ENCODE measurements around the gene SYNGR2.
A peak's percentile ranks its signal among the peaks of the same experiment; 100 is the strongest.
"Not testable (repeated sequence)": the region's sequence is repeated elsewhere in the genome, so short reads cannot be mapped to it uniquely, and the experiment has no call there.

SYNGR2 gene

DNA sequence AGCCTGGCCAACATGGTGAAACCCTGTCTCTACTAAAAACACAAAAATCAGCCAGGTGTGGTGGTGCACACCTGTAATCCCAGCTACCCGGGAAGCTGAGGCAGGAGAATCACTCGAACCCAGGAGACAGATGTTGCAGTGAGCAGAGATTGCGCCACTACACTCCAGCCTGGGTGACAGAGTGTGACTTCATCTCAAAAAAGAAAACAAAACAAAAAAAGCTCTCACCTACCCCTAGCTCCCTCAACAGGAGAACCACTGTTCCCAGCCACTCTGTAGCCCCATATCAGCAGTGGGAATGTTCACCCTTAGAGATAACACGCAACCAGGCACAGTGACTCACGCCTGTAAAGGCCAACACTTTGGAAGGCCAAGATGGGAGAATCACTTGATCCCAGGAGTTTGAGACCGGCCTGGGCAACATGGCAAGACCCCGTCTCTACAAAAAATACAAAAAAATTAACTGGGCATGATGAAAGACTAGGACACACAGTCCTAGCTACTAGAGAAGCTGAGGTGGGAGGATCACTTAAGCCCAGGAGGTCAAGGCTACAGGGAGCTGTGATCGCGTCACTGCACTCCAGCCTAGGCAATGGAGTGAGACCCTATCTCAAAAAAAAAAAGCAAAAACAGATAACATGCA, 32.4 kb upstream of the SYNGR2 start:
- no peaks in the 10 kb centered on the region for H3K36me3 ChIP-seq (replicated peaks)
- peaks cover 7% of the 10 kb centered on the region for H3K27me3 ChIP-seq (replicated peaks)
- no peak for TF ChIP-seq CTCF (IDR thresholded peaks at IDR 0.05; ENCODE audit: low read depth, low read length, missing control alignments)
- in situ Hi-C loops (cut with HindIII; ENCODE audit: low pct_ligation_motif_present, low sequenced_read_pairs): no loop called here
- DNase-seq: no peak
- H3K27ac ChIP-seq: no peak overlapping the region
- H3K4me3 ChIP-seq (ENCODE audit: low read depth, low read length): no peak overlapping the region

DNA sequence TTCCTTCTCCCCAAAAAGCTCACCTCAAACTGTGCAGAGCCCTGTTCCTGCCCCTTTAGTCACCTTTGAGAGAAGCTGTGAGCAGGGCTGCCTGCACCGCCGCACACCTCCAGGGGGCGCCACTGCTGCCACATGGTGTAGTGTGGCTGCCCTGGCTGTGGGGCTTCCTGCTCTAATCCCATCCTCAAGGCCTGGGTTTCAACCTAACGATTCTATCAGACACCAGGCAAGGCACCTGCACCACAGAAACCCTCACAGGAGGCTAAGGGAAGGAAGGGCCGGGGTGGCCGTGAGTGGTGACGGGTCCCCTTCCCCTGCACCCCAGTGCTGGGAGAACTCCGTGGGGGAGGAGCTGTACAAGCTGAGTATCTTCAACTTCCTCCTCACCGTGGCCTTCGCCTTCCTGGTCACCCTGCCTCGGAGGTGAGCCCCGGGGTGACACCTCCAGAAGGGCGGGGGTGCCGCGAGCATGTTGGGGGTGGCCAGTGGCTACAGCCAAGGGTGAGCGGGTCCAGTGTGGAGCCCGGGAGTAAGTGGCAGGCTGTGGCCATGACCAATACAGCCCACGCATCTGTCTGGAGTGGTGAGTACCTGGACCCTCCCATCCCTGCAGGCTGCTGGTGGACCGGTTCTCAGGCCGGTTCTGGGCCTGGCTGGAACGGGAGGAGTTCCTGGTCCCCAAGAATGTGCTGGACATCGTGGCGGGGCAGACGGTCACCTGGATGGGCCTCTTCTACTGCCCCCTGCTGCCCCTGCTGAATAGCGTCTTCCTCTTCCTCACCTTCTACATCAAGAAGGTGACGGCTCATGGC, 30.8 kb upstream of the SYNGR2 start:
- no peak for DNase-seq
- in situ Hi-C loops (cut with HindIII; ENCODE audit: low pct_ligation_motif_present, low sequenced_read_pairs): no loop called here
- TF ChIP-seq CTCF (IDR thresholded peaks at IDR 0.05; ENCODE audit: low read depth, low read length, missing control alignments): peak; percentile 62
- H3K27me3 ChIP-seq (replicated peaks): no peaks in the 10 kb centered on the region
- H3K27ac ChIP-seq: no peak overlapping the region
- no peak overlapping the region for H3K4me3 ChIP-seq (ENCODE audit: low read depth, low read length)
- H3K36me3 ChIP-seq (replicated peaks): no peaks in the 10 kb centered on the region

DNA sequence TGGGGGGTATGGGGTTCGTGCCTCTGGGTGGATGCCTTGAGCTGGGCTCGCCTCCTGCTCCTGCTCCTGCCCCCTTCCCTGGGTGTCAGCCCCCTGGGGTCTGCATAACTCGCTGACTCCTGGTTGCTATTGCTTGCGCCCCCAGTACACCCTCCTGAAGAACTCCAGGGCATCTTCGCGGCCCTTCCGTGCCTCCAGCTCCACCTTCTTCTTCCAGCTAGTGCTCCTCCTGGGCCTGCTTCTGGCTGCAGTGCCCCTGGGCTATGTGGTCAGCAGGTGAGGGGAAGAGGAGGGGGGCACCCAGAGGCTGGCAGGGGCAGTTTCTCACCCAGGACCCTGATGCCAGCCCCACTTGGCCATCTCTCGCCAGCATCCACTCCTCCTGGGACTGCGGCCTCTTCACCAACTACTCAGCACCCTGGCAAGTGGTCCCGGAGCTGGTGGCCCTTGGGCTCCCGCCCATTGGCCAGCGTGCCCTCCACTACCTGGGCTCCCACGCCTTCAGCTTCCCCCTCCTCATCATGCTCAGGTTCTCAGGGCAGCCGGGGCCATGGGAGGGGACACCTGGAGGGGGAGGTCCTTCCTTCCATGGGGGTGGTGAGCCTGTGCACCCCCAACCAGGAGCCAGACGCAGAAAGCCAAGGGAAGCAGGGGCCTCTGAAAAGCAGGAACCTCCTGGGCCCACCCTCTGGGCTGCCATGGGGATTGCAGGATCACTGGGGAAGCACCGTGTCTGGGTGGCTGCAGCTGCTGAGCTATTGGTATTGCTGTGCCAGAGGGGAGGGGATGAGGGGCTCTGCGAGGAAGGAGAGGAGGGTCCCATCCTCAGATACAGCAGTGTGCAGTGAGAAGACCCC, 29.9 kb upstream of the SYNGR2 start:
- DNase-seq: no peak
- no peak for TF ChIP-seq CTCF (IDR thresholded peaks at IDR 0.05; ENCODE audit: low read depth, low read length, missing control alignments)
- H3K4me3 ChIP-seq (ENCODE audit: low read depth, low read length): no peak overlapping the region
- H3K36me3 ChIP-seq (replicated peaks): no peaks in the 10 kb centered on the region
- in situ Hi-C loops (cut with HindIII; ENCODE audit: low pct_ligation_motif_present, low sequenced_read_pairs): no loop called here
- no peaks in the 10 kb centered on the region for H3K27me3 ChIP-seq (replicated peaks)
- no peak overlapping the region for H3K27ac ChIP-seq

DNA sequence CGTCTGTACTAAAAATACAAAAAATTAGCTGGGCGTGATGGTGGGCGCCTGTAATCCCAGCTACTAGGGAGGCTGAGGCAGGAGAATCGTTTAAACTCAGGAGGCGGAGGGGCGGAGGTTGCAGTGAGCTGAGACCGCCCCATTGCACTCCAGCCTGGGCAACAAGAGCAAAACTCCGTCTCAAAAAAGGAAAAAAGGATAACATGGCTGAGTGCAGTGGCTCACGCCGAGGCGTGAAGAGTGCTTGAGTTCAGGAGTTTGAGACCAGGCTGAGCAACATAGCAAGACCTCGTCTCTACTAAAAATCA, 28.6 kb upstream of the SYNGR2 start:
- in situ Hi-C loops (cut with HindIII; ENCODE audit: low pct_ligation_motif_present, low sequenced_read_pairs); H3K4me3 ChIP-seq (ENCODE audit: low read depth, low read length); H3K27me3 ChIP-seq (replicated peaks); H3K36me3 ChIP-seq (replicated peaks); DNase-seq; H3K27ac ChIP-seq: not testable (repeated sequence)

- Histone ChIP-seq H3K27me3 (replicated peaks) (no peaks in the 10 kb centered on the region), H3K27ac (no peak overlapping the region), H3K36me3 (replicated peaks) (no peaks in the 10 kb centered on the region), H3K4me3 (ENCODE audit: low read depth, low read length) (no peak overlapping the region)
- in situ Hi-C loops (cut with HindIII; ENCODE audit: low pct_ligation_motif_present, low sequenced_read_pairs): no loop called here
- TF ChIP-seq CTCF (IDR thresholded peaks at IDR 0.05; ENCODE audit: low read depth, low read length, missing control alignments): no peak
- peak; percentile 47 for DNase-seq
Measured at GRCh38 chr17:78140169-78141051, 28.0 kb upstream of the SYNGR2 start.
